ENCODE data around the gene LSM3.

LSM3 gene

DNA sequence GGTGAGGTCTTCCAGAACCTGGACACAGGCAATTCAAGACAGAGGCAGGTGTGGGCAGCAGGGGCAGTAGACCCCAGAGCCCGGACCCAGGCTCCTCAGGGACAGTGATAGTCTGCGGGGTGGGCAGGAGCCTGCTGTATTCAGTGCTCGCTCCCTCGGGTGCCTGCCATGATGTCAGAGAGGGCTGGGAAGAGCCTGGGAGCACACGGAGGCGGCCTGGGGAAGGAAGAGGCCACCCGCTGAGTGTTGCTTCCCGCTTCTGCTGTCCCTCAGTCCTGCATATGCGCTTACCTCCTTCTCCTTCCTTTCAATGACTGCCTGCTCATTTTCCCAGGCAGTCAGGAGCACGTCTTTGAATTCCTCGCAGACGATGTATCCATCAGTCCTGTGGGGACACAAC, 31.0 kb upstream of the LSM3 start:
- TF ChIP-seq GATA1 (IDR thresholded peaks at IDR 0.05; ENCODE audit: low read depth, low read length): no peak
- no peak for TF ChIP-seq POLR2A (IDR thresholded peaks at IDR 0.05; ENCODE audit: low read length)
- no peak for DNase-seq

DNA sequence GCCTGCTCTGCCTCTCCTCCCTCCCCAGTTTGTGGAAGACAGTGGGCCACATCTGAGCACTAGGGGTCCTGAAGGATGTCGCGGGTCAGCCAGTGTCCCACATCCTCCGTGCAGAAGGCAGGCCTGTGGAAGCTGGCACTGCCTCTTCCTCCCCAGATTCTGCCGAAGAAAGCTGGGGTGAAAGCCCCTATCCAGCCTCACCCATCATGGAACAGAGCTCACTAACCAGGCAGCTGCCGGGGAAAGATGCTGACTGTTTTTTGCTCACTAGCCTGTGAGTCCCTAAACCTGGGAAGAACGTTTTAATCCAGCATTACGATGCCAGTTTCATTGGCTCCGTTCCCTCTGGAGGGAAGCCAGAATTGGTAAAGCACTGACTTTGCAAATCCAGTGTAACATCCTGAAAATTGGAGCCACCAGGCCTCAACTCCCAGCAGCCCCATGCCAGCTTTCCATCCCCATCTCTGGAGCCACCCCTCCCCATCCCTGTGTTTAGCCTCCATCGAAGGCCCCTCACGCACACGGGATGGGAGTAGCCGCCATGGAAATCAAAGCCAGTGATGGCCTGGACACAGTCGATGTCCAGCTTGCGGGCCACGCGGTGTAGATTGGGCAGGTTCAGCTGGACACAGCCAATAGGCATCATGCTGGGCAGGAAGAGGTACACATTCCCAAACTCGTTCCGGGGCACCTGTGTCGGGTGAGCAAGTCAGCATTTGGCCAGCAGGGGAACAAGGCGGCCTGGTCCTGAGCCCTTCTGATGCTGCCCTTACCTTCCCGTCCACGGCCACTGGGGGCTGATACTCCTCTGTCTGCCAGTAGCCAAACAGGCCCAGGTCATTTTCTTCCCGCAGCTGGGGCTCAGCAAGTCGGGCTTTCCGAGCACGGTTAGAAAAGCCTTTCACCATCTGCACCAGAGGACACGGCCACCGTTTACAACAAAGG, 30.3 kb upstream of the LSM3 start:
- TF ChIP-seq GATA1 (IDR thresholded peaks at IDR 0.05; ENCODE audit: low read depth, low read length) (no peak), POLR2A (IDR thresholded peaks at IDR 0.05; ENCODE audit: low read length) (no peak)
- DNase-seq: no peak

GRCh38 chr3:14150078-14150477, 28.5 kb upstream of the LSM3 start:
- no peak for DNase-seq
- TF ChIP-seq GATA1 (IDR thresholded peaks at IDR 0.05; ENCODE audit: low read depth, low read length) (no peak), POLR2A (IDR thresholded peaks at IDR 0.05; ENCODE audit: low read length) (no peak)

- DNase-seq: no peak
These were observed 28.0 kb upstream of the LSM3 start for GRCh38 chr3:14150491-14151230.

GRCh38 chr3:14151471-14152083, 27.0 kb upstream of the LSM3 start:
- no peak for TF ChIP-seq POLR2A (IDR thresholded peaks at IDR 0.05; ENCODE audit: low read length)
- DNase-seq: no peak

More at GRCh38 chr3:14150491-14151230, 28.0 kb upstream of the LSM3 start:
- TF ChIP-seq POLR2A (IDR thresholded peaks at IDR 0.05; ENCODE audit: low read length) (no peak), GATA1 (IDR thresholded peaks at IDR 0.05; ENCODE audit: low read depth, low read length) (no peak)

GRCh38 chr3:14152233-14152962, 26.2 kb upstream of the LSM3 start:
- peak in 1 of 2 experiments; percentile 25 for DNase-seq
- TF ChIP-seq GATA1 (IDR thresholded peaks at IDR 0.05; ENCODE audit: low read depth, low read length) (no peak), POLR2A (IDR thresholded peaks at IDR 0.05; ENCODE audit: low read length) (no peak)

GRCh38 chr3:14152963-14153355, 25.7 kb upstream of the LSM3 start:
- DNase-seq: no peak
- TF ChIP-seq GATA1 (IDR thresholded peaks at IDR 0.05; ENCODE audit: low read depth, low read length) (no peak), POLR2A (IDR thresholded peaks at IDR 0.05; ENCODE audit: low read length) (no peak)

DNA sequence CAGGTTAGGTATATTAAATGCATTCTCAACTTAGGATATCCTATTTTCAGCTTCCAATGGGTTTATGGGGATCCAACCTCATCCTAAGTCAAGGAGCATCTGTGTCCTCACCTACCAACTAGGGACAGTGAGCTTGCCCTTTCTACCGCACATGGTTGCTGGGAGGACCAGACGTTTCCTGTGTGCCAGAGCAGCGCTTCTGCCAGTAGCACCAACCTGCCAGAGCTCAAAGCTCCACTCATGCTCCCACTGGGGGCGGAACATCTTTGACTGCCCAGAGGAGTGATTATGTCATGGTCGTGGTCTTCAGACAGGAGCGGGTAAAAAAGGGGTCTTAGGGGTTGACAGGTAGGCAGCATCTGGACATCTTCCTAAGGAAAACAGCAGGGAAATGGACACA, 25.0 kb upstream of the LSM3 start:
- DNase-seq: no peak
- TF ChIP-seq POLR2A (IDR thresholded peaks at IDR 0.05; ENCODE audit: low read length): no peak
- TF ChIP-seq GATA1 (IDR thresholded peaks at IDR 0.05; ENCODE audit: low read depth, low read length): no peak

DNA sequence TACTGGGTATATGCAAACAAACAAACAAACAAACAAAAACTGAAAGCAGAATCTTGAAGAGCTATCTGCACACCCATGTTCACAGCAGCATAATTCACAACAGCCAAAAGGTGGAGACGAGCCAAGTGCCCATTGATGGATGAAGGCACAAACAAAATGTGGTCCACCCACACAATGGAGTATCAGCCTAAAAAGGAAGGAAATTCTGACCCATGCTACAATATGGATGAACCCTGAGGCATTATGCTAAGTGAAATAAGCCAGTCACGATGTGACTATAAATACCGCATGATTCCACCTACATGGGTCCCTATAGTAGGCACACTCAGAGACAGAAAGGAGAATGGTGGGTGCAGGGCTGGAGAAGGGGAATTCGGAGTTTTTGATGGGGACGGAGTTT, 24.3 kb upstream of the LSM3 start:
- DNase-seq: no peak
- no peak for TF ChIP-seq POLR2A (IDR thresholded peaks at IDR 0.05; ENCODE audit: low read length)

DNA sequence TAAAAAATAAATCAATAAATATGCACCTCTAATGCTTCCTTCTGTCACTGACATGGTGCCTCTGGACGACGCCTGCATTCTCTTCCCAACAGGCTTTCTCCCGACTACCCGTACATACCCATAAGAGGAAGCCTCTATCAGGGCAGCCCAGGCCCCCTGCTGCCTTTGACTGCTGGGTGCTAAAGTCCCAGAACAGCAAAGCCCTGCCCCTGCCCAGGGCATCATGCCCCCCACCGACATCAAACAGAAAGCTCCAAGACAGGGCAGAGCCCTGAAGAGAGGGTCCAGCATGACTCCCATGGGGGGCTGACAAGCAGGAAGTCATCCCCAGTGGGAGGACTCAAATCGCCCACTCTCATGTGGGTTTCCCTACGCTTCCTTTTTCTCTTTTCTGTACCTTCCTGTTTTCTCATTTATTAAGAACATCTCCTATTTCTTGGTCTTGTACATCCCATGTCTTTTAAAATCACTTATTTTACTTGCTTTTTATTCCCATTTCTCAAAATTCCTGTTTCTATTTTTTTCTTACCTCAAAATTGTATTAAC, 23.6 kb upstream of the LSM3 start:
- DNase-seq: no peak
- TF ChIP-seq POLR2A (IDR thresholded peaks at IDR 0.05; ENCODE audit: low read length) (no peak), GATA1 (IDR thresholded peaks at IDR 0.05; ENCODE audit: low read depth, low read length) (no peak)

- TF ChIP-seq POLR2A (IDR thresholded peaks at IDR 0.05; ENCODE audit: low read length): no peak
- no peak for TF ChIP-seq GATA1 (IDR thresholded peaks at IDR 0.05; ENCODE audit: low read depth, low read length)
- no peak for DNase-seq
These were observed 22.4 kb upstream of the LSM3 start for GRCh38 chr3:14156201-14156600.

GRCh38 chr3:14156843-14157561, 21.6 kb upstream of the LSM3 start:
- TF ChIP-seq POLR2A (IDR thresholded peaks at IDR 0.05; ENCODE audit: low read length) (no peak), GATA1 (IDR thresholded peaks at IDR 0.05; ENCODE audit: low read depth, low read length) (no peak)
- DNase-seq: no peak

DNA sequence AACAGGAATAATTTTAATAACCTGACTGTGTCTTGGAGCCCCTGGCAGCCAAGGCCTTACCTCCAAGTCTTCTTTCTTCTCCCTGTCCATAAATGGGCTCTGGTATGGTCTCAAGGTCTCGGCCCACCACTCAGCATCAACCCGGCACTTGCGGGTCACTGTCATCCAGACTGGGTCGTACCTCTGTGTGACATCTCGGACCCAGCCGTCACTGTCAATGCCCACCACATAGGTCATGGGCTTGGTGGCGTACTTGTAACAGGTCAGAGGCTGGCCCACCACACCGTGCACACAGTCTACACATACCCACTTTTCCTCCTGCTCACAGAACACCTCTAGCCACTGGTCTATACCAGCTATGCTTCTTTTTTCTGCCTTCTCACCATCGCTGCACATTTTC, 20.7 kb upstream of the LSM3 start:
- no peak for DNase-seq
- TF ChIP-seq POLR2A (IDR thresholded peaks at IDR 0.05; ENCODE audit: low read length) (no peak), GATA1 (IDR thresholded peaks at IDR 0.05; ENCODE audit: low read depth, low read length) (no peak)

All from erythroblast (primary cell).